ENCODE data around the gene PSMB7.

GRCh38 chr9:124457887-124458431 lies 42.7 kb upstream of the PSMB7 start:
- TF ChIP-seq CTCF (conservative IDR thresholded peaks at IDR 0.05; ENCODE audit: low read depth, low read length) (no peak), EZH2 (IDR thresholded peaks at IDR 0.05; ENCODE audit: borderline replicate concordance, low read depth, low read length, poor library complexity, severe bottlenecking) (no peak)
